SU-DHL-6 (cell line): ENCODE data around the gene NMRK1.

Experiments used
- H2AFZ ChIP-seq: fragments of 200-600 bp; sonication (generic); 2 replicates; pipeline ENCODE4 v1.6.1; 2014; ENCODE audit warnings: low read depth, mild to moderate bottlenecking, moderate library complexity, mixed read lengths, antibody characterized with exemption, low read length; ENCODE audit not compliant: severe bottlenecking
- H3F3A ChIP-seq: fragments of 200-600 bp; shearing (Covaris generic); 2 replicates; pipeline ENCODE4 v1.6.0; 2016; ENCODE audit warnings: antibody characterized with exemption, mild to moderate bottlenecking; ENCODE audit not compliant: insufficient read depth
- H3K27ac ChIP-seq: fragments of 200-600 bp; sonication (generic); 2 replicates; pipeline ENCODE4 v1.5.1; 2016; ENCODE audit warnings: low read depth, mild to moderate bottlenecking, low read length, moderate library complexity, mixed read lengths
- H3K27me3 ChIP-seq: fragments of 200-600 bp; sonication (generic), shearing (Covaris generic); 2 replicates; pipeline ENCODE4 v1.6.0; 2014; ENCODE audit warnings: mild to moderate bottlenecking, low read length
- H3K36me3 ChIP-seq: fragments of 200-600 bp; sonication (generic); 2 replicates; pipeline ENCODE4 v1.6.1; 2014; ENCODE audit warnings: mild to moderate bottlenecking, low read length, mixed read lengths
- H3K4me2 ChIP-seq: fragments of 300-600, 200-600 bp; shearing (Covaris generic), sonication (generic); 2 replicates; pipeline ENCODE4 v1.6.0; 2014; ENCODE audit warnings: low read length, low read depth, mild to moderate bottlenecking; ENCODE audit not compliant: poor library complexity, severe bottlenecking
- H3K4me3 ChIP-seq: fragments of 200-600 bp; sonication (generic); 2 replicates; pipeline ENCODE4 v1.5.1; 2014; ENCODE audit warnings: antibody characterized with exemption, low read length, mild to moderate bottlenecking, mixed read lengths; ENCODE audit not compliant: insufficient read depth, poor library complexity, severe bottlenecking
- H3K79me2 ChIP-seq: fragments of 200-600 bp; sonication (generic); 2 replicates; pipeline ENCODE4 v1.6.1; 2014; ENCODE audit warnings: mild to moderate bottlenecking, low read length, moderate library complexity; ENCODE audit not compliant: insufficient read depth
- H3K9ac ChIP-seq: fragments of 200-600 bp; sonication (generic); 2 replicates; pipeline ENCODE4 v1.7.0; 2014; ENCODE audit warnings: mild to moderate bottlenecking, low read length
- H3K9me2 ChIP-seq: fragments of 200-600 bp; sonication (generic); replicated peaks from 2 replicates; pipeline ENCODE4 v1.6.1; 2014; ENCODE audit warnings: low read length; ENCODE audit not compliant: insufficient read depth
- H3K9me3 ChIP-seq: fragments of 200-600 bp; sonication (generic); 2 replicates; pipeline ENCODE4 v1.6.1; 2014; ENCODE audit warnings: low read length, mixed read lengths; ENCODE audit not compliant: insufficient read depth
- H4K20me1 ChIP-seq: fragments of 200-600 bp; sonication (generic); 2 replicates; pipeline ENCODE4 v1.6.1; 2014; ENCODE audit warnings: low read depth, mild to moderate bottlenecking, antibody characterized with exemption, low read length, moderate library complexity, mixed read lengths
- CTCF ChIP-seq: fragments of 200-600 bp; sonication (generic); IDR thresholded peaks from one replicate; pipeline ENCODE4 v1.5.1; 2017; ENCODE audit warnings: antibody characterized with exemption, mild to moderate bottlenecking, low read length, moderate library complexity; ENCODE audit not compliant: insufficient read depth, poor library complexity, severe bottlenecking

Gene NMRK1

GRCh38 chr9:75013735-75014134 lies 74.2 kb downstream of the NMRK1 start:
- TF ChIP-seq CTCF: no peak
- H3K9ac ChIP-seq: no peak overlapping the region
- H3K9me3 ChIP-seq: no peaks in the 10 kb centered on the region
- peaks cover 38% of the 10 kb centered on the region for H3K79me2 ChIP-seq
- H3K4me3 ChIP-seq: no peak overlapping the region
- H3K9me2 ChIP-seq: no peaks in the 10 kb centered on the region
- no peak overlapping the region for H2AFZ ChIP-seq
- H3K27me3 ChIP-seq: no peaks in the 10 kb centered on the region
- H3K4me2 ChIP-seq: no peak overlapping the region
- H3K36me3 ChIP-seq: peaks cover 16% of the 10 kb centered on the region; the same call in 1 of the 2 replicates
- no peak overlapping the region for H3K27ac ChIP-seq
- H3F3A ChIP-seq: peaks cover 2% of the 10 kb centered on the region; the same call in 1 of the 2 replicates
- peaks cover 4% of the 10 kb centered on the region; the same call in 1 of the 2 replicates for H4K20me1 ChIP-seq
